Measurements from ENCODE around the gene PTPRM. TPM values are rescaled to one million over a fixed set of nuclear protein-coding genes. Genes with fewer than 3 reads are reported as not detected.

PTPRM gene
- total and polyA plus RNA-seq, 2 experiments from 2014 or later = 1.6 to 5.3 TPM

GRCh38 chr18:7632152-7633098 lies 65.3 kb downstream of the PTPRM start:
- DNase-seq (ENCODE audit: low spot score) = no peak
- Histone ChIP-seq H3K36me3 (ENCODE audit: insufficient read depth) (no peaks in the 10 kb centered on the region), H4K20me1 (replicated peaks; ENCODE audit: insufficient read depth) (no peaks in the 10 kb centered on the region), H3K4me1 (ENCODE audit: insufficient read depth) (no peaks in the 10 kb centered on the region), H3K27ac (ENCODE audit: low read depth) (no peak overlapping the region), H2AFZ (no peak overlapping the region), H3F3A (replicated peaks; ENCODE audit: low read depth) (no peaks in the 10 kb centered on the region), H3K27me3 (ENCODE audit: insufficient read depth) (no peaks in the 10 kb centered on the region), H3K4me3 (no peak overlapping the region), H3K4me2 (no peak overlapping the region), H3K79me2 (replicated peaks; ENCODE audit: insufficient read depth) (no peaks in the 10 kb centered on the region), H3K9me2 (ENCODE audit: insufficient read depth) (peaks cover 10% of the 10 kb centered on the region)
- Mint-ChIP-seq H3K27ac (no peak overlapping the region), H3K9me3 (no peaks in the 10 kb centered on the region; the same call in 2 of the 3 replicates), H3K27me3 (ENCODE audit: insufficient read depth, low read depth, poor library complexity) (peaks cover 2% of the 10 kb centered on the region), H3K4me3 (no peak overlapping the region), H3K4me1 (no peaks in the 10 kb centered on the region; the same call in 2 of the 3 replicates), H3K36me3 (ENCODE audit: low read depth) (no peaks in the 10 kb centered on the region)
- no peak for ATAC-seq
- TF ChIP-seq CTCF (conservative IDR thresholded peaks at IDR 0.05; ENCODE audit: low read depth in 2 of 2) (no peak), POLR2AphosphoS5 (IDR thresholded peaks at IDR 0.05; ENCODE audit: low read depth) (no peak), STAT1 (IDR thresholded peaks at IDR 0.05; ENCODE audit: unreplicated experiment) (no peak), ZNF114 (CRISPR knock-in tag; IDR thresholded peaks at IDR 0.05) (no peak), NANOG (IDR thresholded peaks at IDR 0.05; ENCODE audit: borderline replicate concordance) (no peak), JUNB (IDR thresholded peaks at IDR 0.05; ENCODE audit: unreplicated experiment) (no peak)

- no peaks in the 10 kb centered on the region for H3K27me3 ChIP-seq (ENCODE audit: insufficient read depth)
- Mint-ChIP-seq H3K27me3 (ENCODE audit: insufficient read depth, low read depth, poor library complexity) (peaks cover 2% of the 10 kb centered on the region), H3K27ac (no peak overlapping the region), H3K4me1 (no peaks in the 10 kb centered on the region; the same call in 2 of the 3 replicates), H3K36me3 (ENCODE audit: low read depth) (no peaks in the 10 kb centered on the region), H3K4me3 (no peak overlapping the region), H3K9me3 (no peaks in the 10 kb centered on the region; the same call in 2 of the 3 replicates)
- peaks cover 10% of the 10 kb centered on the region for H3K9me2 ChIP-seq (ENCODE audit: insufficient read depth)
- no peaks in the 10 kb centered on the region for H4K20me1 ChIP-seq (replicated peaks; ENCODE audit: insufficient read depth)
- no peak overlapping the region for H3K4me3 ChIP-seq
- H3K4me1 ChIP-seq (ENCODE audit: insufficient read depth) = no peaks in the 10 kb centered on the region
- no peaks in the 10 kb centered on the region for H3K36me3 ChIP-seq (ENCODE audit: insufficient read depth)
- no peak overlapping the region for H3K4me2 ChIP-seq
- no peak overlapping the region for H2AFZ ChIP-seq
- no peaks in the 10 kb centered on the region for H3K79me2 ChIP-seq (replicated peaks; ENCODE audit: insufficient read depth)
- no peak for ATAC-seq
- DNase-seq (ENCODE audit: low spot score) = no peak
- H3F3A ChIP-seq (replicated peaks; ENCODE audit: low read depth) = no peaks in the 10 kb centered on the region
- H3K27ac ChIP-seq (ENCODE audit: low read depth) = no peak overlapping the region
- TF ChIP-seq CREB1 (CRISPR knock-in tag; IDR thresholded peaks at IDR 0.05; ENCODE audit: low read depth) (no peak), STAT1 (IDR thresholded peaks at IDR 0.05; ENCODE audit: unreplicated experiment) (no peak), REST (IDR thresholded peaks at IDR 0.05; ENCODE audit: unreplicated experiment) (no peak), ETS1 (IDR thresholded peaks at IDR 0.05) (no peak), CTCF (conservative IDR thresholded peaks at IDR 0.05; ENCODE audit: low read depth in 2 of 2) (no peak), EZH2 (IDR thresholded peaks at IDR 0.05; ENCODE audit: low read depth, unreplicated experiment) (no peak), POLR2AphosphoS5 (IDR thresholded peaks at IDR 0.05; ENCODE audit: low read depth) (no peak), EZH2phosphoT487 (IDR thresholded peaks at IDR 0.05; ENCODE audit: unreplicated experiment) (no peak), NANOG (IDR thresholded peaks at IDR 0.05; ENCODE audit: borderline replicate concordance) (no peak), ZNF114 (CRISPR knock-in tag; IDR thresholded peaks at IDR 0.05) (no peak), ZNF331 (CRISPR knock-in tag; IDR thresholded peaks at IDR 0.05; ENCODE audit: low read depth) (no peak), JUNB (IDR thresholded peaks at IDR 0.05; ENCODE audit: unreplicated experiment) (no peak)
These were observed 66.1 kb downstream of the PTPRM start for GRCh38 chr18:7633171-7633570.
